Esophagus squamous epithelium (tissue), 4 donors: ENCODE data around the gene TRIM24.

Experiments
- POLR2A ChIP-seq, 4 donors: fragments of 450-650 bp; IDR thresholded peaks; one replicate each; pipeline ENCODE4 v1.6.1; 2017; ENCODE audit warnings: antibody characterized with exemption in 4 of 4, mild to moderate bottlenecking in 4 of 4, moderate library complexity in 3 of 4
- TF ChIP-seq, protein P1 (sequence below), 6 experiments: fragments of 450-650 bp in 4 of 6; fragments of 200-600 bp in 2 of 6; sonication (generic) in 2 of 6; IDR thresholded peaks; one replicate each; pipeline ENCODE4 v1.5.1; 2016 to 2019; ENCODE audit warnings: antibody characterized with exemption in 6 of 6, mild to moderate bottlenecking in 4 of 6, moderate library complexity in 4 of 6

DNA sequence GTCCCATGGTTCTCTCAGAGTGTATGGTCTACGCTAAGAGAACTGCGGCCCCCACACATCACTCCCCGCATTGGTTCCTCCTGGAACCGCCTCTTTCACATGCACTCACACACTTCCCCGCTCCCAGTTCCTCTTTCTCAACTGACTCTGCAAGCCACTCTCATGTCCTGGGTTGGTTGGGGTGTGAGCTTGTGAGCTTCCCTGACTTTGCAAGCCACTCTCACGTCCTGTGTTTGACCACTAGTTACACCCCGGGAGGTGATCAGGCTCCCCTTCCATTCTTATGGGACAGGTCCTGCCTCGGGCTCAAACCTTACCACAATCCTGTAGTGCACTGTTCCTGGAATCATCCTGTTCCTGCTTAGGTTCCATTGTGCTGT, 105.0 kb downstream of the TRIM24 start:
- TF ChIP-seq, protein P1, sequence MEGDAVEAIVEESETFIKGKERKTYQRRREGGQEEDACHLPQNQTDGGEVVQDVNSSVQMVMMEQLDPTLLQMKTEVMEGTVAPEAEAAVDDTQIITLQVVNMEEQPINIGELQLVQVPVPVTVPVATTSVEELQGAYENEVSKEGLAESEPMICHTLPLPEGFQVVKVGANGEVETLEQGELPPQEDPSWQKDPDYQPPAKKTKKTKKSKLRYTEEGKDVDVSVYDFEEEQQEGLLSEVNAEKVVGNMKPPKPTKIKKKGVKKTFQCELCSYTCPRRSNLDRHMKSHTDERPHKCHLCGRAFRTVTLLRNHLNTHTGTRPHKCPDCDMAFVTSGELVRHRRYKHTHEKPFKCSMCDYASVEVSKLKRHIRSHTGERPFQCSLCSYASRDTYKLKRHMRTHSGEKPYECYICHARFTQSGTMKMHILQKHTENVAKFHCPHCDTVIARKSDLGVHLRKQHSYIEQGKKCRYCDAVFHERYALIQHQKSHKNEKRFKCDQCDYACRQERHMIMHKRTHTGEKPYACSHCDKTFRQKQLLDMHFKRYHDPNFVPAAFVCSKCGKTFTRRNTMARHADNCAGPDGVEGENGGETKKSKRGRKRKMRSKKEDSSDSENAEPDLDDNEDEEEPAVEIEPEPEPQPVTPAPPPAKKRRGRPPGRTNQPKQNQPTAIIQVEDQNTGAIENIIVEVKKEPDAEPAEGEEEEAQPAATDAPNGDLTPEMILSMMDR (IDR thresholded peaks at IDR 0.05), result no peak
- TF ChIP-seq POLR2A (IDR thresholded peaks at IDR 0.05), result no peak
